Thyroid gland (tissue), 4 donors: ENCODE measurements around the gene ZNF597.

Experiments
- CTCF ChIP-seq, 6 experiments: fragments of 200-600 bp in 3 of 6; fragments of 450-650 bp in 3 of 6; sonication (generic) in 3 of 6; IDR thresholded peaks; one replicate each; pipeline ENCODE4 v1.5.1; 2016 to 2019; ENCODE audit warnings: antibody characterized with exemption in 6 of 6, mild to moderate bottlenecking in 2 of 6, inconsistent platforms in 1 of 6, moderate library complexity in 1 of 6
- POLR2A ChIP-seq, 2 donors: fragments of 450-650 bp; IDR thresholded peaks; one replicate each; pipeline ENCODE4 v1.6.1; 2017; ENCODE audit warnings: antibody characterized with exemption in 2 of 2, mild to moderate bottlenecking in 2 of 2, moderate library complexity in 1 of 2

GRCh38 chr16:3487521-3488410 lies 44.5 kb upstream of the ZNF597 start:
- TF ChIP-seq POLR2A (IDR thresholded peaks at IDR 0.05) (no peak), CTCF (IDR thresholded peaks at IDR 0.05) (no peak)
